ENCODE measurements around the gene TEKT2. TPM values are rescaled to one million over a fixed set of nuclear protein-coding genes. Genes with fewer than 3 reads are reported as not detected.

The TEKT2 gene
- total and polyA plus RNA-seq, 2 donors (not counting 3 experiments of a cell fraction or from before 2014, with no cell fraction given): 0.38 to 0.61 TPM

DNA sequence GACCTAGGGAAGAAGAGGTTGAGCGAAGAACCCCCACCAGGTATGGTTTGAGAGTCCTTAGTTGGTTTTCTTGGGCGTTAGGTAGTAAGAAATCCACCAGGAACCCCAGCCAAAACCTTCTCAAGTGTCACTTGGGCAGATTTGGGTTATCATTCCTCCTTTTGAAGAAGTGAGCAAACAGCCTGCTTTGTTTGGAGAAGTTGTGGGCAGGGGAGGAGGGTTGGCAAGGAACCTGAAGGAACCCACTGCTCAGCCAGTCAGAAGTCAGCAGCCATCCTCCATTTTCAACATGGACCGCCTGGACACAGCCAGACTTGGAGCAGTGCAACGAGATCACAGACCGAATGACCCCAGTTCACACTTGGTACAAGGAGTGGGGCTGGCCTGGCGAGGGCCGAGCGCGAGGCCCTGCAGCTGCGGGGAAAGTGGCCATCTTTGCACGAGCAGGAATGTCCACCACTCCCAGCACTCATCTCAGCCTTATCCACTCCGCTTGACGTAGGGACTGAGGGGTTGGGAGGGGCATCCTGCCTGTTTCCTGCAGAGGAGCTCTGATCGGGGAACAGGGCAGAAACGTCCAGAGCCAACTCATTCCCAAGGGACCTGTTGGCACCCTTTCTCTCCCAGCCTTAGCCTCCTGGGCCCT is 12.0 kb downstream of the TEKT2 start:
- Histone ChIP-seq H2AFZ (ENCODE audit: low read depth, low read length) (no peak overlapping the region), H3K9ac (replicated peaks; ENCODE audit: extremely low read depth, insufficient read depth, low read length) (no peak overlapping the region), H3K36me3 (ENCODE audit: control insufficient read depth in 2 of 2, extremely low read depth in 1 of 2, insufficient read depth in 2 of 2, low read length in 2 of 2) (peaks cover 16 to 38% of the 10 kb centered on the region in 2 experiments), H3K4me3 (replicated peaks in 1 of 3; ENCODE audit: insufficient read depth in 1 of 3, low read depth in 1 of 3, low read length in 3 of 3) (no peak overlapping the region), H3K27me3 (ENCODE audit: control insufficient read depth in 2 of 2, insufficient read depth in 2 of 2, low read length in 2 of 2) (no peaks in the 10 kb centered on the region), H3K9me1 (replicated peaks; ENCODE audit: control insufficient read depth, extremely low read depth, insufficient read depth, low read length) (no peaks in the 10 kb centered on the region), H3K4me1 (ENCODE audit: control insufficient read depth, extremely low read depth, insufficient read depth, low read length) (no peaks in the 10 kb centered on the region), H3K79me2 (ENCODE audit: control insufficient read depth, insufficient read depth, low read length) (peaks cover 8% of the 10 kb centered on the region), H3K9me3 (replicated peaks; ENCODE audit: control insufficient read depth, insufficient read depth, low read length) (no peaks in the 10 kb centered on the region), H3K27ac (ENCODE audit: insufficient read depth, low read depth, low read length) (no peak overlapping the region), H4K20me1 (replicated peaks; ENCODE audit: control insufficient read depth, extremely low read depth, insufficient read depth, low read length) (no peaks in the 10 kb centered on the region), H3K4me2 (ENCODE audit: insufficient read depth, low read length) (no peak overlapping the region)
- dilution Hi-C loops (cut with MboI; ENCODE audit: extremely low pct_ligation_motif_present, low sequenced_read_pairs) (no loop called here), intact Hi-C loops (cut with micrococcal nuclease) (no loop called here)
- POLR2A ChIA-PET: no interaction called here
- CTCF ChIA-PET: interaction anchor here (1.2 to 13.8 kb wide), 5 partner anchors 9 to 190 kb away, joined by 3 to 233 read pairs (median 11); no protein-coding TSS in a partner anchor
- TF ChIP-seq GATA2 (IDR thresholded peaks at IDR 0.05; ENCODE audit: insufficient read depth, insufficient read length, low read depth, low read length): no peak
- no peak for TF ChIP-seq POLR2A (IDR thresholded peaks at IDR 0.05; ENCODE audit: low read depth, low read length)
- TF ChIP-seq EZH2 (IDR thresholded peaks at IDR 0.05; ENCODE audit: borderline replicate concordance, low read depth, low read length, severe bottlenecking): no peak
- TF ChIP-seq, protein P1, sequence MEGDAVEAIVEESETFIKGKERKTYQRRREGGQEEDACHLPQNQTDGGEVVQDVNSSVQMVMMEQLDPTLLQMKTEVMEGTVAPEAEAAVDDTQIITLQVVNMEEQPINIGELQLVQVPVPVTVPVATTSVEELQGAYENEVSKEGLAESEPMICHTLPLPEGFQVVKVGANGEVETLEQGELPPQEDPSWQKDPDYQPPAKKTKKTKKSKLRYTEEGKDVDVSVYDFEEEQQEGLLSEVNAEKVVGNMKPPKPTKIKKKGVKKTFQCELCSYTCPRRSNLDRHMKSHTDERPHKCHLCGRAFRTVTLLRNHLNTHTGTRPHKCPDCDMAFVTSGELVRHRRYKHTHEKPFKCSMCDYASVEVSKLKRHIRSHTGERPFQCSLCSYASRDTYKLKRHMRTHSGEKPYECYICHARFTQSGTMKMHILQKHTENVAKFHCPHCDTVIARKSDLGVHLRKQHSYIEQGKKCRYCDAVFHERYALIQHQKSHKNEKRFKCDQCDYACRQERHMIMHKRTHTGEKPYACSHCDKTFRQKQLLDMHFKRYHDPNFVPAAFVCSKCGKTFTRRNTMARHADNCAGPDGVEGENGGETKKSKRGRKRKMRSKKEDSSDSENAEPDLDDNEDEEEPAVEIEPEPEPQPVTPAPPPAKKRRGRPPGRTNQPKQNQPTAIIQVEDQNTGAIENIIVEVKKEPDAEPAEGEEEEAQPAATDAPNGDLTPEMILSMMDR (IDR thresholded peaks at IDR 0.05; ENCODE audit: extremely low read depth in 1 of 2, insufficient read depth in 1 of 2, low read depth in 1 of 2, low read length in 2 of 2): no peak
- TF ChIP-seq, protein P2, sequence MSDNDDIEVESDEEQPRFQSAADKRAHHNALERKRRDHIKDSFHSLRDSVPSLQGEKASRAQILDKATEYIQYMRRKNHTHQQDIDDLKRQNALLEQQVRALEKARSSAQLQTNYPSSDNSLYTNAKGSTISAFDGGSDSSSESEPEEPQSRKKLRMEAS (IDR thresholded peaks at IDR 0.05; ENCODE audit: insufficient read depth, insufficient read length): no peak
- TF ChIP-seq FOS (IDR thresholded peaks at IDR 0.05; ENCODE audit: borderline replicate concordance, insufficient read depth, low read length): no peak
- TF ChIP-seq POLR2AphosphoS5 (IDR thresholded peaks at IDR 0.05; ENCODE audit: insufficient read depth, low read depth, low read length): no peak
- TF ChIP-seq JUN (IDR thresholded peaks at IDR 0.05; ENCODE audit: borderline replicate concordance, insufficient read depth, insufficient read length, low read depth): no peak
- no peak for TF ChIP-seq MYC (IDR thresholded peaks at IDR 0.05; ENCODE audit: low read depth, low read length)
- FAIRE-seq (no peak), DNase-seq (ENCODE audit: low read depth, low spot score) (no peak)
- no TSS peak for BruUV-seq (replicated peaks)
